NCI-H1436 treated with DMSO at 0.1 percent for 48 hours (cell line): ENCODE measurements around the gene RIT2.
"Not testable (repeated sequence)": the region's sequence is repeated elsewhere in the genome, so short reads cannot be mapped to it uniquely, and the experiment has no call there.

ENCODE experiments used
- DNase-seq: peaks from one replicate; lab custom pipeline; 2025; lab: John Stamatoyannopoulos, UW

RIT2 gene

DNA sequence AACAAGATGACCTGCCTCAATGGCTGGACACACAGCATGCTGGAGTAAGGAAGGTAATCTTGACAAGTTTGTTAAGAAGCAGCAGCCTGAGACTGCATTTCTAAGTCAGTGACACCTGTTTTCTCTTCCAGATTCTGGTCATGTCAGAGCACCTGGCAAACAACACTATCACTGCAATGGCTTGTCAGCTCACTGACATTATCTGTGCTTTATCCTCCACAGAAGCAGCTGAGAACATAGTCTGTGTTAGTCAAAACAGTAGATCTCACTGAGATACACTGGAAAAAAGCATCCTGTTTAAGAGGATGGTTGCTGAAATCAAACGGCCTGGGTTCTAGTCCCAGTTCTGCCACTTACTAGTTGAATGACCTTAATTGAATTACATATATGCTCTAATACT, 355.2 kb downstream of the RIT2 start:
- no peak for DNase-seq

DNA sequence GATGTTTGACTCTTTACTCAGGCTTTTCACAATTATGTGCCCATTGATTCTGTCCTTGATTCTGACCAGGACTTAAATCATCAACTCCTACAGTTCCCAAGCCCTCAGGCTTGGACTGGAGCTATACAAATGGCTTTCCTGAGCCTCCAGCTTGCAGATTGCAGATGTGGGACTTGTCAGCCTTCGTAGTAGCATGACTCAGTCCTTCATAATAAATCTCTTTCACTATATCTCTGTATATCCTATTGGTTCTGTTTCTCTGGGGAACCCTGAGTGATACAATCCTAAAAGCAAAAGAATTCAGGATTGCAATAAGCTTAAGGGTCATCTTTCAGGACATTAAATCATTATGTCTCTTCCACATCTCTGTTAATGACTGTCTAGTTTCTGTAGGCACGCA, 356.6 kb downstream of the RIT2 start:
- no peak for DNase-seq

DNA sequence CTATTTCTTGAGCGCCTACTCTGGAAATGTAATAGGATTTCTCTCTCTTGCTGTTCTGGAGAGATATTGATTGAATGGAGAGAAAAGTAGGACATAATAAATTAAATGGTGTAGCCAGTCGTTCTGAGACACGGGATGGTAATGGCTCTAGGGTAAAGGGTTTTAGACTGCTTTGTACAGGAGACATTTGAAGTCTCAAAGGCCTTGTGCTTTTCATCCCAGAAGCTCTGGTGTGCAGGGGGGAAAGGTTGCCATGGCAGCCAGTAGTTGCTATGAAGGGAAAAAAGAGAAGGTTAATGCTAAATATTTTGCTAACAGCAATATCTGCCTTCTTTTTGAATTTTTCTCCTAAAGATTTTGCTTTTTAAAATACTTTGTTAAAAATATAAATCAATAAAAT, 359.3 kb downstream of the RIT2 start:
- DNase-seq, result no peak

DNA sequence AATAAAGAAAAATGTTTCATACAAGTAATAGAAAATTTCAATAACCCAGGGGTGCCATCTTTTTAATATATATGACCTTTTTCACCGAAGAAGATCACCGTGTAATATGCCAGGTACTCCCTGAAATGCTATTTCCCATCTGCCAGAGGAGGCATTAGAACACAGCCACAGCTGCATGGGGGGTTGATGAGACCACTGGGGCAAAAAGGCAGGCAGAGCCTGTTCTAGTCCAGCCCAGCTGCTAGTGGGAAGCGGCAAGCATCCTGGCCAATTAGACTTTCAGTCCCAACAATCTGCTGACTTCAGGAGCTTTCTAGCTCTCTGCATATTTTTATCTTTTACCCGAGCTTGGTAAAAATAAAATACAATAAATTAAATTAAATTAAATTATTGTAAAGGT, 362.6 kb downstream of the RIT2 start:
- no peak for DNase-seq

DNA sequence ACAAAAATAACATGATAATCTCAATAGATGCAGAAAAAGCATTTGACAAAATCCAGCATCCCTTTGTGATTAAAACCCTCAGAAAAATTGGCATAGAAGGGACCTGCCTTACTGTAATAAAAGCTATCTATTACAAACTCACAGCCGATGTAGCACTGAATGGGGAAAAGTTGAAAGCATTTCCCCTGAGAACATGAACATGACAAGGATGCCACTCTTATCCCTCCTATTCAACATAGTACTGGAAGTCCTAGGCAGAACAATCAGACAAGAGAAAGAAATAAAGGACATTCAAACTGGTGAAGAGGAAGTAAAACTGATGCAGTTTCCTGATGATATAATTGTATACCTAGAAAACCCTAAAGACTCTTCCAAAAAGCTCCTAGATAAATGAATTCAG, 368.7 kb downstream of the RIT2 start:
- DNase-seq, result no peak

DNA sequence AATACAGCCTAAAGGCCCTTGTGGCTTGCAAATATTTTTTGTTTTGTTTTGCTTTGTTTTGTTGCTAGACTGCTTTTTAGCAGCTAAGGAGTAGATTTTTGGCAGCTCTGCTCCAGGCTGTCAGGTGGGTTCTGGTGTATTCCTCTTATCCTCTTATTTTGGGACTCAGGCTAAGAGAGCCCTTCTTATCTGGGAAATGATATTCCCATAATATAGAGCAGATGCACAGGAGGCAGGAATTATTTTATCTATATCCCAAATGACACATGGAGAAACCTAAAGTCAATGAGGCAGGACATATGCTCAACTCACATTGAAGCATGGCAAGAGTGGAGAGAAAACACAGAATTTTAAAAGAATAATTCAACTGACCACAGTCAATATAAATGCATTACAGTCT, 369.6 kb downstream of the RIT2 start:
- no peak for DNase-seq

DNA sequence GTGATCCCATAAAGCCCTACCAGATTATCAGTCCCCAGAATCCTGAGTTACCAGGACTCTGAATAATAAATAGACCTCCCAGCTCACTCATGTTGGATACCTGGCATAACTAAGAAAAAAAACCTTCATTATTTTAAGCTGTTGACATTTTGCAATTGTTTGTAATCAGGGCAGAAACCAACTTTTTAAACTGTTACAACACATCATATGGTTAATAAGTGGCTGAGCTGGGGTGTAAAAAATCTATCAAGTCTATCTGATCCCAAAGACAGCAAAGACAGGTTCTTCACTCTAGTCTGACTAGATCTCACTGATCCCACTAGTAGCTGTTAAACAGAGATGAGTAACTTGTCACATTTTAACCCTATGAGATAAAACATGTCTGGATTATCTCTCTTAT, 370.3 kb downstream of the RIT2 start:
- no peak for DNase-seq

DNA sequence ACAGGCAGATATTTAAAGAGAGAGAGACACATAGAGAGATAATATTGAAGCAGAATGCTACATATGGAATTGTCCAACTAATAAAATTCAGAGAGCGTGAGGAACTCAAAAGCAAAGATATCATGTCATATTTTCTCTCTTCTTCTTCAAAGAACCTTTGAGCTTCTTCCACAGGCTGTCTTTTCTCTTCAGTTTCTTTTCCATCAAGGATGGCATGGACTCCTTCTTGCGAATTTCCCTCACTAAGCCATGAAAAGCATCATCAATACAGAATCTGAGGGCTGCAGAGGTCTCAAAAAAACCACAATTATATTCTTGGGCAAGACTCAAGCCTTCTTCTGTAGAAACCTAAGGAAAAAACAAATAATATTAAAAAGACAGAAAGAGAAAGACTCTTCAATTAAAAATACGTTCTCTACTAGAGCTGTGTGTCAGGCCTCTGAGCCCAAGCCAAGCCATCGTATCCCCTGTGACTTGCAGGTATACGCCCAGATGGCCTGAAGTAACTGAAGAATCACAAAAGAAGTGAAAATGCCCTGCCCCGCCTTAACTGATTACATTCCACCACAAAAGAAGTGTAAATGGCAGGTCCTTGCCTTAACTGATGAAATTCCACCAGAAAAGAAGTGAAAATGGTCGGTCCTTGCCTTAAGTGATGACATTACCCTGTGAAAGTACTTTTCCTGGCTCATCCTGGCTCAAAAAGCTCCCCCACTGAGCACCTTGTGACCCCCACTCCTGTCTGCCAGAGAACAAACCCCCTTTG, 371.9 kb downstream of the RIT2 start:
- no peak for DNase-seq

DNA sequence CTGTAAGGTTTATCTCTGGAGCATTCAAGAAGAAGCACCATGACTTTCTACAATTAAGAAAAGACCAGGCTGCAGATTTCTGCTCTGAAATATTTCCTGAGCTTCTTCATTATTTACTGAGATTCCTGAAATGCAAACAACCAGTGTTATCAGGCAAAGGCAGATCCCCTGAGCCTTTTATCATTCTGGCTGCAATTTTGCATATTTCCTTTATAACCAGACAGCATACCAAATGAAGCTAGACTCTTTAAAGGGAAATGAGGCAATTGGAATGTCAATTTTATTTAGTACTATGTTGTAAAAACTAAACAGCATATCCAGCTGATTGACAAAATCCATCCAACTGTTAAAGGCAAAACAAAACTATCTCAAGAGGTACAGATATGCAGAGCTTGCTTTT, 372.5 kb downstream of the RIT2 start:
- DNase-seq, result no peak

DNA sequence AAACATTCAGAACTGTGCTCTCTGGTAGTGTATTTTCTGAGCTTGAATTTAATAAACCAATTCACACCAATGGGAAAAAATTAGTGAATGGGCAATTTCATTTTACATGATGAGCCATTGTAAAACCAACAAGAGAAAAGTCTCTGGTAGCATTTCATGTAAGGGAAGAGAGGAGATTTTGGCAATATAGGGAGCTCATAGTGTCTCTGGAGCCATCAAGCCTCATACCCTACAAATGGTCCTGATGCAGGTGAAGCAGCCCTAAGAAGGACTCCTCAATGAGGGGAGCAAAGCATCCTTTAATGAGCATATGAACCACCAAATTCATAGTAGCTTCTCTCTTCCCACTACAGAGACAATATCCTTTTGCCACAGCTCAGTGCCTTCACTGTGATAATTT, 373.0 kb downstream of the RIT2 start:
- no peak for DNase-seq

DNA sequence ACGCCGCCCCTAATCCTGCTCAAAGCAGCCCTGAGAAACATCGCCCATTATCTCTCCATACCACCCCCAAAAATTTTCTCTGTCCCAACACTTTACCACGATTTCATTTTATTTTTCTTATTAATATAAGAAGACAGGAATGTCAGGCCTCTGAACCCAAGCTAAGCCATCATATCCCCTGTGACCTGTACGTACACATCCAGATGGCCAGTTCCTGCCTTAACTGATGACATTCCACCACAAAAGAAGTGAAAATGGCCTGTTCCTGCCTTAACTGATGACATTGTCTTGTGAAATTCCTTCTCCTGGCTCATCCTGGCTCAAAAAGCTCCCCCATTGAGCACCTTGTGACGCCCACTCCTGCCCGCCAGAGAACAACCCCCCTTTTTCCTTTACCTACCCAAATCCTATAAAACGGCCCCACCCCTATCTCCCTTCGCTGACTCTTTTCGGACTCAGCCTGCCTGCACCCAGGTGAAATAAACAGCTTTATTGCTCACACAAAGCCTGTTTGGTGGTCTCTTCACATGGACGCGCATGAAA, 373.6 kb downstream of the RIT2 start:
- not testable (repeated sequence) for DNase-seq

DNA sequence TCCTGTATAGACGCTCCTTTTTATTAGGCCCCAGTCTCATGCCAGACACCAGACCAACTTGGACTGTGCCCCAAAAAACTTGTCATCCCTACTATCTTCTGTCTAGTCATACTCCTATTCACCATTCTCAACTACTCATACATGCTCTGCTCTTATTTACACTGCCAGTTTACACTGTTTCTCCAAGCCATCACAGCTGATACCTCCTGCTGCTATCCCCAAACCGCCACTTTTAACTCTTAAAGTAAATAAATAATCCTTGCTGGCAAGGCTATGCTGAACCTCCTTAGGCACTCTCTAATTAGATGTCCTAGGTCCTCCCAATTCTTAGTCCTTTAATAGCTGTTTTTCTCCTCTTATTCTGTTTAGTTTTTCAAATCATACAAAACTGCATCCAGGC, 374.2 kb downstream of the RIT2 start:
- DNase-seq, result not testable (repeated sequence)

DNA sequence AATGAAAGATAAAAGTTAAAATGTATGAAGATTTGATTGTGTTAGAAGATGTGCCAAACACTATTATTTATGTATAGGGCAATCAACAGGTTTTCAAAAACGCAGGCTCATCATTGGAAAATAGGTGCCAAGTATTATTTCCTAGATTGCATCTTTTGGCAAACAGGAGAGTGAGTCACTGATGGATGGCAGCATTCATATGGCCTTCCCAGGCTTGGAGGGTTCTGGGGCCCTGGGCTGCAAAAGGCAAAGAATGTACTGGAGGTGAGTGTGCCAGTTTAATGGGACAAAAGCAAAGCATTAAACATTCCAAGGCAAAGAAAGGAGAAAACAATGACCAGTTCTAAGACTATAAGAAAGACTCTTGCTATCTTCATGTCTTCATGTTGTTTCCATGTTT, 379.4 kb downstream of the RIT2 start:
- no peak for DNase-seq

DNA sequence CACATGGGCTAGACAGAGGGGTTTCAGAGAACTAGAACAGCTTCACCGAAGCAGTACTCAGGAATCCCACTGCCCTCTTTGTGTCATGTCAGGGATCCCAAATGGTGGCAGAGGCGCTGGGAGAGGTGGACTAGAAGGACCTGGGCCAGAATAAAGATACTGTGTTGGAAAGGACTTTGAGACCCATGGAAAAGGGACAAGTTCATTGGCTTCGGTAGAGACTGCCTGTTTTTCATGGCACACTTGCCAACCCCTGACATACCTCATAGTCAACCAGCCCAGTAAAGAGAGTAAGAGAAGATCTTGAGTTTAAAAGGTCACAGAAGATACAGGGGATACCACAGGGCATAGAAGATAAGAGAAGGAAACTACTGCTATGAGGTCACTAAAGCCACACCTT, 381.0 kb downstream of the RIT2 start:
- DNase-seq, result no peak

DNA sequence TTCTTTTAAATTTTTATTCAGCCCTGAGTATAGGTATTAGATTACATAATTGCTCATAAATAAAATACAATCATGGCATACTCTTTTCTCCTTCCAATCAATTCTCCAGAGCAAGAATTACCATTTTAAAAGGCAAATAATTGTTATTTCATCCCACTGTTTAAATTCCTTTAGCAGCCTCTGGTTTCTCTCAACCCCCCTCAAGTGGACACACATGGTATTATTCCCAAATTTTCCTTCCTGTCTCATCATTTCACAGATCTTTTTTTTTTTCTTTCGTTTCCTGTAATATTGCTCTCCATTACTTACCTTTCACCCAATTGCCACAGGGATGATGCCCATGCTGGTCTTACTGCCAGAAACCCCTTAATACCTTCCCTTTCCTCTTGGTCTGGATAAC, 385.2 kb downstream of the RIT2 start:
- no peak for DNase-seq

DNA sequence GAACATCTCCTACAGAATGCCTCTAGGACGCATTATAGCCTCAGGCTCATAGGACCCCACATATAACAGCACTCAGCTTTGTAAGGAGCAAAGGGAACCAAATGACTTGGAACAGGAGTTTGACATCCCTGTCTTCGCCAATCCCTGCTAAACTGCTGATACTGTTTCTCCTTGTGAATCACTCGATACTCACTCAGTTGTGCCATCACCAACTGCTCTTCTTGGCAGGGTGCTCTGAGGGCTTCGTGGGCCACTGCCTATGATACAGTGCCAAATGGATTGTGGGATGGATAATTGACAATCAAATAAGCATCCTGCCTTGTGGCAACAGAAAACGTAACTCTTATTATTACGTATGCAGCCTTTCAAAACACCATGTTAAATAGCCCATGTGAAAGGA, 396.3 kb downstream of the RIT2 start:
- no peak for DNase-seq

DNA sequence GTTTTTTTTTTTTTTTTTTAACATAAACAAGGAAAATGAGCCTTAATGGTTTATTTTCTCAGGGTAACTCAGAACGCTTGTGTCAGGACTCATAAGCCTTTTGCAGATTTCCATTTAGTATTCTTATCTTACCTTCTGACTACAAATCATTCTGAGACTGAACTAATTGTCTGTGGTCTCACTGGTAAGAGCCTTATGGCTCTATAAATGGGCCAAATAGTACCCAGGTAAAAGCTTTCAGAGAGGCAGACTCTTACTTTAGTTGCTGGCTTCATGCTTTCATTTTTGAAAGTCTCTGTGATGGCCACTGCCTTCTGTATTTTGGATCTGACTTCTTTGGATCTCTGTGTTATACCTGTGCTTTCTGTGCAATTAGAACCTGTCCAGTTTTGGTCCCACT, 403.4 kb downstream of the RIT2 start:
- DNase-seq, result no peak

DNA sequence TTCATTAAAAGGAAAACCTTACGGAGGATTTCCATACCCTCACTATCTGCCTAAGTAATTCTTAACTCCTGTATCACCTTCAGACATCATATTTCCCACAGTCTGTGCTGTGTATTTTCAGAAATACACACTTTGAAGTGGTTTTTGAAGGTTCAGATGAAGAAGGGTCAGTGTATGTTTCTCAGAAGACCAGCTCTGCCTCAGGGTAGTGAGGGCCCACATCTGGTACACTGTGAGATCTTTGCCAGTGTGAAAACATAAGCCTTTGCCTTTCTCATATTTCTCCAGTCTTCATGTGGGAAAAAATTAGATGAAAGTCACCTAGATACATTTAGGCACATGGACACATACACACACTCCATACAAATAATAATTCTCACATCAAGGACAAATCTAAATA, 408.4 kb downstream of the RIT2 start:
- DNase-seq, result no peak

DNA sequence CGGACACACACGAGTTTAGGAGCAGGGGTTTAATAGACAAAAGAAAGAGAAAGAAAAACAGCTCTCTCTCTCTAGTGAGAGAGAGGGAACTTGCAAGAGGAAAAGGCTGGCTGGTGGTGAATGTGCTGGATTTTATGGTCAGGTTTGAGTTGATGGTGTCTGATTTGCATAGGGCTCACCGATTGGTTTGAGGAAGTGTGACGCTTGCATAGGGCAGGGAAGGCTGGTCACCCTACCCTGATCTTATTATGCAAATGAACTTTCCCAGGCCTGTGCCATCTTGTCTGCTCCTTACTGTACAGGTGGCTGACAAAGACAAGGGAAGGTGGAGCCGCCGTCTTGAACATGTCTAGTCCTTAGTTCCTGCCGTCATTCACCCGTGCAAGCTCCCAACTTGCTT, 408.9 kb downstream of the RIT2 start:
- DNase-seq, result peak; percentile 89

DNA sequence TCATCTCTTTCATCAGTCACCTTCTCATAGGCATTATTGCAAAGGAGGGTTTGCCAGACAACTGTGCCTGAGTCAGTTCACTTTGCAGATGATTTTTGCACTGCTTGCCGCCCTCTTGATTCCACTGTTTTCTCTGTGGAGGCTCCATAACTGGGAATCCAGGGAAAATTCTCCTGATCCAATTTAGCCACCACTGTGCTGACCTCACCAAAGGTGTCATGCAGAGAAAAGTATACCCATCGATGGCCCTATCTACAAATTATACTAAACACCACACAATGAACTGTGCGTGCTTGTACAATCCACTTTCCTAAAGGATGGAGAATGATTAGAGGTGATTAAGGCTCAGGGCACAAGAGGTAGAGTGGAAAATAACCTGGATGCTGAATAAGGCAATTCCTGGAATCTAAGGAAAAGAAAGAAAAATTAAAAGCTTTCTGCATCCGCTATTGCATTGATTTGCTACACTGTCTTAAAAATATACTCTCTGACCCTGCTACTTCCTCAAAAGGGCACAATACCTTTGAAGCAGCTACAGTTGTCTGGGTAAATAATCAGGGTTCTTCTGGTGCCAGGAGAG, 409.4 kb downstream of the RIT2 start:
- no peak for DNase-seq
